ENCODE measurements around the gene CPEB4. TPM values are rescaled to one million over a fixed set of nuclear protein-coding genes. Genes with fewer than 3 reads are reported as not detected.

Gene CPEB4
- total RNA-seq, 1 donor: 38.4 TPM

- no peak overlapping the region for H3K4me3 ChIP-seq (ENCODE audit: low read depth, low read length)
- DNase-seq (ENCODE audit: low read depth): peak; percentile 95
- TF ChIP-seq CTCF (IDR thresholded peaks at IDR 0.05; ENCODE audit: insufficient read depth, low read depth, low read length): no peak
Measured at GRCh38 chr5:173954671-173955521, 66.7 kb downstream of the CPEB4 start.

- no peak for TF ChIP-seq CTCF (IDR thresholded peaks at IDR 0.05; ENCODE audit: insufficient read depth, low read depth, low read length)
- DNase-seq (ENCODE audit: low read depth): no peak
Measured at GRCh38 chr5:173960986-173961385, 72.8 kb downstream of the CPEB4 start.

GRCh38 chr5:173961418-173961817, 73.3 kb downstream of the CPEB4 start:
- H3K4me3 ChIP-seq (ENCODE audit: low read depth, low read length): no peak overlapping the region
- DNase-seq (ENCODE audit: low read depth): peak; percentile 20
- no peak for TF ChIP-seq CTCF (IDR thresholded peaks at IDR 0.05; ENCODE audit: insufficient read depth, low read depth, low read length)

More at GRCh38 chr5:173960986-173961385, 72.8 kb downstream of the CPEB4 start:
- H3K4me3 ChIP-seq (ENCODE audit: low read depth, low read length): no peak overlapping the region

- no peak for DNase-seq (ENCODE audit: low read depth)
- no peak for TF ChIP-seq CTCF (IDR thresholded peaks at IDR 0.05; ENCODE audit: insufficient read depth, low read depth, low read length)
- no peak overlapping the region for H3K4me3 ChIP-seq (ENCODE audit: low read depth, low read length)
Measured at GRCh38 chr5:173962436-173962972, 74.4 kb downstream of the CPEB4 start.

- H3K4me3 ChIP-seq (ENCODE audit: low read depth, low read length): no peak overlapping the region
- no peak for TF ChIP-seq CTCF (IDR thresholded peaks at IDR 0.05; ENCODE audit: insufficient read depth, low read depth, low read length)
- peak; percentile 33 for DNase-seq (ENCODE audit: low read depth)
Measured at GRCh38 chr5:173963182-173963838, 75.2 kb downstream of the CPEB4 start.

- H3K4me3 ChIP-seq (ENCODE audit: low read depth, low read length): no peak overlapping the region
- no peak for DNase-seq (ENCODE audit: low read depth)
- TF ChIP-seq CTCF (IDR thresholded peaks at IDR 0.05; ENCODE audit: insufficient read depth, low read depth, low read length): no peak
Measured at GRCh38 chr5:173963867-173964441, 75.8 kb downstream of the CPEB4 start.

Data from fibroblast of villous mesenchyme (primary cell).